ENCODE data around the gene NOSIP.

DNA sequence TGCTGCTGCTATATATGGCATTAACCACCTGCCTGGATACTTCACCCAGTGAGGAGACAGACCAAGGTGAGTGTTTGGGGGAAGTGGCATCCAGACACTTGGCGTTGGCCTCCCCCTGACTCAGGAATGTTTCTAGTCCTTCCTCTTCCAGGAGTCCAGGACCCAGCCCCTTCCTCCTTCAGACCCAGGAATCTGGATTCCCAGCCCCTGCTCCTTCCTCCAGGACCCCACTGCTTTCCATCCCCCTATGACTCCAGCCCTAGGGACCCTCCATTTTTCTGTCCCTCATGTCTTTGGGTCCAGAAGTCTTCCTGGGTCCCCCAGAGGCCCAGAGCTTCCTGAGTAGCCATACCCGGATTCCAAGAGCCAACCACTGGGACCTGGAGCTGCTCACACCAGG lies 2.9 kb upstream of the NOSIP start:
- TF ChIP-seq, protein P1, sequence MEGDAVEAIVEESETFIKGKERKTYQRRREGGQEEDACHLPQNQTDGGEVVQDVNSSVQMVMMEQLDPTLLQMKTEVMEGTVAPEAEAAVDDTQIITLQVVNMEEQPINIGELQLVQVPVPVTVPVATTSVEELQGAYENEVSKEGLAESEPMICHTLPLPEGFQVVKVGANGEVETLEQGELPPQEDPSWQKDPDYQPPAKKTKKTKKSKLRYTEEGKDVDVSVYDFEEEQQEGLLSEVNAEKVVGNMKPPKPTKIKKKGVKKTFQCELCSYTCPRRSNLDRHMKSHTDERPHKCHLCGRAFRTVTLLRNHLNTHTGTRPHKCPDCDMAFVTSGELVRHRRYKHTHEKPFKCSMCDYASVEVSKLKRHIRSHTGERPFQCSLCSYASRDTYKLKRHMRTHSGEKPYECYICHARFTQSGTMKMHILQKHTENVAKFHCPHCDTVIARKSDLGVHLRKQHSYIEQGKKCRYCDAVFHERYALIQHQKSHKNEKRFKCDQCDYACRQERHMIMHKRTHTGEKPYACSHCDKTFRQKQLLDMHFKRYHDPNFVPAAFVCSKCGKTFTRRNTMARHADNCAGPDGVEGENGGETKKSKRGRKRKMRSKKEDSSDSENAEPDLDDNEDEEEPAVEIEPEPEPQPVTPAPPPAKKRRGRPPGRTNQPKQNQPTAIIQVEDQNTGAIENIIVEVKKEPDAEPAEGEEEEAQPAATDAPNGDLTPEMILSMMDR (IDR thresholded peaks at IDR 0.05), result no peak
- TF ChIP-seq POLR2A (IDR thresholded peaks at IDR 0.05), result no peak
